ENCODE measurements around the gene OR5K2. TPM values are rescaled to one million over a fixed set of nuclear protein-coding genes. Genes with fewer than 3 reads are reported as not detected.

OR5K2 gene
- total RNA-seq, 1 experiment from 2014 or later: not detected

DNA sequence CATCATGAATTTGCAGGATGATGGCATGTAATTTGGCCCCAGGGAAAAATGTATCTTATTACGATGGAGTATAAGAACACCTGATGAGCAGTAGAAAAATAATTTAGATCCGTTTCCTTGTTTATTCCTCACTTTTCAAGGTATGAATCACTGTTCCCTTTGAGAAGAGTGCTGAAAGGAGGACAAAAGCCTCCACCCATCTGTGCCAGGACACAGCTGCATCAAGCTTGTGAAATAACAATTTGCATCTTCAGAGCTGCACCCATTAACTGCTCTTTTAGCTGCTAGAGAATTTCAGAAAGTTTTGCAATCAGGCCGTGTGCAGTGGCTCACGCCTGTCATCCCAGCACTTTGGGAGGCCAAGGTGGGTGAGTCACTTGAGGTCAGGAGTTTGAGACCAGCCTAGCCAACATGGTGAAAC is 15.6 kb downstream of the OR5K2 start:
- Histone ChIP-seq H3K4me1 (ENCODE audit: control insufficient read depth, insufficient read depth, low read length) (no peaks in the 10 kb centered on the region), H3K27ac (ENCODE audit: low read length) (no peak overlapping the region), H3K27me3 (ENCODE audit: control insufficient read depth, insufficient read depth, low read length) (no peaks in the 10 kb centered on the region), H3K9me3 (ENCODE audit: control insufficient read depth, insufficient read depth, low read depth, low read length) (no peaks in the 10 kb centered on the region), H3K36me3 (ENCODE audit: control insufficient read depth, insufficient read depth, low read length) (peaks cover 25% of the 10 kb centered on the region), H3K4me3 (ENCODE audit: low read depth in 2 of 2, low read length in 2 of 2) (no peak overlapping the region)
- BruUV-seq (replicated peaks): no TSS peak
- in situ Hi-C loops (cut with HindIII; ENCODE audit: low pct_unique_long_range_greater_than_20kb, low sequenced_read_pairs): no loop called here
- ChIA-PET CTCF (no interaction called here), POLR2A (no interaction called here)
- ATAC-seq: no peak
- intact Hi-C loops (cut with micrococcal nuclease; ENCODE audit: unreplicated experiment): no loop called here
- no peak for DNase-seq (ENCODE audit: low read depth, low spot score)
- no peak for TF ChIP-seq POLR2AphosphoS5 (IDR thresholded peaks at IDR 0.05; ENCODE audit: low read depth, low read length)
- no peak for TF ChIP-seq CTCF (IDR thresholded peaks at IDR 0.05)
- TF ChIP-seq REST (IDR thresholded peaks at IDR 0.05; ENCODE audit: insufficient read depth in 1 of 2, low read depth in 2 of 2, low read length in 1 of 2): no peak
- TF ChIP-seq SIN3A (IDR thresholded peaks at IDR 0.05; ENCODE audit: borderline replicate concordance, insufficient read depth, low read depth, low read length): no peak
- no peak for TF ChIP-seq TCF7L2 (IDR thresholded peaks at IDR 0.05; ENCODE audit: low read depth, low read length)

DNA sequence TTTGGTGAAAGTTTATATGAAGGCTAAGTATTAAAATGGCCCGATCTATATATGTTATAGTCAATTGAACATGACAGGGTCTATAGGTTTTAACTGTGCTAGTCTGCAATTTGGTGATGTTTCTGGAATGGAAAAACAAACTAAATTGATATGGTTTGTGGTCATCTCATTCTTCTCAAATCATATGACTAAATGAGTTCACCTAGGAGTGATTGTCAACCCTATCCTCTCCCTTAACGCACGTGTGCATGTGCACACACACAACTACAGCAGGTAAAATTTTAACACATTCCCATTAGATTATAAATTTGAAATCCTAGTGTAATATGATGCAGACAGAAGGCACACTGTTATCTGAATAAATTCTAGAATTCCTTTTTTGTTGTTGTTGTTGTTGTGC is 16.3 kb downstream of the OR5K2 start:
- H3K27ac ChIP-seq (ENCODE audit: low read length): no peak overlapping the region
- POLR2A ChIA-PET: no interaction called here

More for the DNA sequence above, 16.3 kb downstream of the OR5K2 start:
- H3K9me3 ChIP-seq (ENCODE audit: control insufficient read depth, insufficient read depth, low read depth, low read length): no peaks in the 10 kb centered on the region
- peaks cover 31% of the 10 kb centered on the region for H3K36me3 ChIP-seq (ENCODE audit: control insufficient read depth, insufficient read depth, low read length)
- intact Hi-C loops (cut with micrococcal nuclease; ENCODE audit: unreplicated experiment): no loop called here
- DNase-seq (ENCODE audit: low read depth, low spot score): no peak
- no TSS peak for BruUV-seq (replicated peaks)
- H3K4me1 ChIP-seq (ENCODE audit: control insufficient read depth, insufficient read depth, low read length): no peaks in the 10 kb centered on the region
- no peaks in the 10 kb centered on the region for H3K27me3 ChIP-seq (ENCODE audit: control insufficient read depth, insufficient read depth, low read length)
- H3K4me3 ChIP-seq (ENCODE audit: low read depth in 2 of 2, low read length in 2 of 2): no peak overlapping the region
- TF ChIP-seq SIN3A (IDR thresholded peaks at IDR 0.05; ENCODE audit: borderline replicate concordance, insufficient read depth, low read depth, low read length) (no peak), CTCF (IDR thresholded peaks at IDR 0.05) (no peak), REST (IDR thresholded peaks at IDR 0.05; ENCODE audit: insufficient read depth in 1 of 2, low read depth in 2 of 2, low read length in 1 of 2) (no peak), TCF7L2 (IDR thresholded peaks at IDR 0.05; ENCODE audit: low read depth, low read length) (no peak), POLR2AphosphoS5 (IDR thresholded peaks at IDR 0.05; ENCODE audit: low read depth, low read length) (no peak)
- CTCF ChIA-PET: no interaction called here
- ATAC-seq: no peak
- in situ Hi-C loops (cut with HindIII; ENCODE audit: low pct_unique_long_range_greater_than_20kb, low sequenced_read_pairs): no loop called here
